ENCODE measurements around the gene LAMC2. TPM values are rescaled to one million over a fixed set of nuclear protein-coding genes. Genes with fewer than 3 reads are reported as not detected.

The LAMC2 gene
- total RNA-seq, 4 donors from 2014 or later = 2.1 to 17.4 (median 4.4) TPM

GRCh38 chr1:183251101-183251958 is 65.3 kb downstream of the LAMC2 start:
- Histone ChIP-seq H3K4me1 (no peaks in the 10 kb centered on the region), H3K27ac (no peak overlapping the region), H3K4me3 (no peak overlapping the region), H3K36me3 (no peaks in the 10 kb centered on the region), H3K27me3 (no peaks in the 10 kb centered on the region), H3K9me3 (no peaks in the 10 kb centered on the region)
- TF ChIP-seq, protein P1, sequence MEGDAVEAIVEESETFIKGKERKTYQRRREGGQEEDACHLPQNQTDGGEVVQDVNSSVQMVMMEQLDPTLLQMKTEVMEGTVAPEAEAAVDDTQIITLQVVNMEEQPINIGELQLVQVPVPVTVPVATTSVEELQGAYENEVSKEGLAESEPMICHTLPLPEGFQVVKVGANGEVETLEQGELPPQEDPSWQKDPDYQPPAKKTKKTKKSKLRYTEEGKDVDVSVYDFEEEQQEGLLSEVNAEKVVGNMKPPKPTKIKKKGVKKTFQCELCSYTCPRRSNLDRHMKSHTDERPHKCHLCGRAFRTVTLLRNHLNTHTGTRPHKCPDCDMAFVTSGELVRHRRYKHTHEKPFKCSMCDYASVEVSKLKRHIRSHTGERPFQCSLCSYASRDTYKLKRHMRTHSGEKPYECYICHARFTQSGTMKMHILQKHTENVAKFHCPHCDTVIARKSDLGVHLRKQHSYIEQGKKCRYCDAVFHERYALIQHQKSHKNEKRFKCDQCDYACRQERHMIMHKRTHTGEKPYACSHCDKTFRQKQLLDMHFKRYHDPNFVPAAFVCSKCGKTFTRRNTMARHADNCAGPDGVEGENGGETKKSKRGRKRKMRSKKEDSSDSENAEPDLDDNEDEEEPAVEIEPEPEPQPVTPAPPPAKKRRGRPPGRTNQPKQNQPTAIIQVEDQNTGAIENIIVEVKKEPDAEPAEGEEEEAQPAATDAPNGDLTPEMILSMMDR (IDR thresholded peaks at IDR 0.05) = no peak
- TF ChIP-seq POLR2A (IDR thresholded peaks at IDR 0.05) = no peak
- intact Hi-C loops (cut with DNase I; ENCODE audit: low total_unique reads) = no loop called here
- no peak for DNase-seq

DNA sequence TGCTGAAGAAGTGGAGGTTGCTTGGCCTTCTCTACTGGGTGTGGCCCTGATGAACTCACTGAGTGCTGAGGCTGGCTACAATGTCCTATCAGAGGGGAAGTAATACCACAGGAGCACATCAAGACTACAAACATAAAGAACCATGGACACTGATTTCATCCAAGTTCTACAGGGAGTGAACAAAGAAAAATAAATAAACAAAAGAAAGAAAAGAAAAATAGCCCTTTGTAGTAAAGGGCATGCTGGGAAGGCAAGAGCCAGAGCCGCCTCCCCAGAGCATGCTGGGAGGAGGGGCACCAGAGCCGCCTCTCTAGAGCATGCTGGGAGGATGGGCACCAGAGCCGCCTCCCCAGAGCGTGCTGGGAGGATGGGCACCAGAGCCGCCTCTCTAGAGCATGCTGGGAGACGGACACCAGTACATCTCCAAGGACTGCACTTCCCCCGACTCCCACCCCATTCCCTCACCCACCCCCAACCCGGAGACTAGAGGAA is 65.9 kb downstream of the LAMC2 start:
- Histone ChIP-seq H3K4me1 (no peaks in the 10 kb centered on the region), H3K27me3 (no peaks in the 10 kb centered on the region), H3K27ac (no peak overlapping the region), H3K36me3 (no peaks in the 10 kb centered on the region), H3K9me3 (no peaks in the 10 kb centered on the region), H3K4me3 (no peak overlapping the region)
- TF ChIP-seq, protein P1 (IDR thresholded peaks at IDR 0.05) = no peak
- TF ChIP-seq POLR2A (IDR thresholded peaks at IDR 0.05) = no peak
- no peak for DNase-seq
- intact Hi-C loops (cut with DNase I; ENCODE audit: low total_unique reads) = no loop called here

GRCh38 chr1:183255073-183255472 is 69.0 kb downstream of the LAMC2 start:
- DNase-seq = no peak
- H3K27ac ChIP-seq = no peak overlapping the region
- no peaks in the 10 kb centered on the region for H3K9me3 ChIP-seq
- TF ChIP-seq, protein P1 (IDR thresholded peaks at IDR 0.05) = no peak
- TF ChIP-seq POLR2A (IDR thresholded peaks at IDR 0.05) = no peak
- no peak overlapping the region for H3K4me3 ChIP-seq
- H3K27me3 ChIP-seq = no peaks in the 10 kb centered on the region
- no peaks in the 10 kb centered on the region for H3K36me3 ChIP-seq
- intact Hi-C loops (cut with DNase I; ENCODE audit: low total_unique reads) = no loop called here
- H3K4me1 ChIP-seq = no peaks in the 10 kb centered on the region

DNA sequence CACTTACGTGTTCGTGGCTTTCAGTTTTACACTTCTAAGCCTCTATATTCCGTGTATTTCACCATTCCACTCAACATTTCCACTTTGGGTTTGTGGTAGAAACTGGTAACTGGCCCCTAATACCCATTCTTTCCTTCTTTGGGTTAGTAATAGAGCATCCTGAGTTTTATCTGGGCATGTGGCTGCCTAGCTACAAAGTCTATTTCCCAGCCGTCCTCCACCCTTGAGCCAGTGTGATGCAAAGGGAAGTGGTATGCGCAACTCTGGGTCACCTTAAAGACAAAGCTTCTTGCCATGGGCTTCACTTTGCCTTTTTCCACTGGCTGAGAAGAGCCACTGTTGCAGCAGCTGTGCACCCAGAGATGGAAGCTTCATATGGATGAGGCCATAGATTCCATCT is 73.9 kb downstream of the LAMC2 start:
- no peaks in the 10 kb centered on the region for H3K4me1 ChIP-seq
- no peak overlapping the region for H3K27ac ChIP-seq
- TF ChIP-seq, protein P1 (IDR thresholded peaks at IDR 0.05) = no peak
- TF ChIP-seq POLR2A (IDR thresholded peaks at IDR 0.05) = no peak
- H3K27me3 ChIP-seq = no peaks in the 10 kb centered on the region
- no peaks in the 10 kb centered on the region for H3K36me3 ChIP-seq
- no peaks in the 10 kb centered on the region for H3K9me3 ChIP-seq
- intact Hi-C loops (cut with DNase I; ENCODE audit: low total_unique reads) = no loop called here
- no peak for DNase-seq
- no peak overlapping the region for H3K4me3 ChIP-seq

DNA sequence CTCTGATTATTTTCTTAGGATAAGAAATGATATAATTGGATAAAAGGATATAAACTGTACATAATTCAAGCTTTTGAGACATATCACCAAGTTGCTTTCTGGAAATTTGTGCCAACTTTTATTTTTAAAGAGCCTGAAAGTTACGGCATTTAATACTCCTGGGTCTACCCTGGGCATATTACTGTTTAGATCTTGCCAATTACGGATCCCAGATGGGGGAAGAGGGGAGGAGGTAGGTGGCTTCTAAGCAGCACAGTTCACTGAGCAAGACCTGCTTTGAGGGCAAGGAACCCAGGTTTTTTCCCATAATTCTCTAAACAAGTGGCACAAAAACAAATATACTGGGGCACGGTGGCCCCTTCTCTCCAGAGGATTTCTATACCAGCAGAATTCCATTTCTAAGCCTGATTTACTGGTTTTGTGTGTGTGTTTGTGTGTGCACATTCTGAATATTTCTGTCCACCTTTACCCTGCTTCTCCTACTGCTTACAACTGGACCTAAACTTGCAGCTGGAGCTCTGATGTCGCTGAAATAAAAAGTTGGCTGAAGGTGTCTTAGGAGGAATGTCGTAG is 76.7 kb downstream of the LAMC2 start:
- H3K4me1 ChIP-seq = no peaks in the 10 kb centered on the region
- no peak for DNase-seq
- TF ChIP-seq POLR2A (IDR thresholded peaks at IDR 0.05) = no peak
- H3K27ac ChIP-seq = no peak overlapping the region
- no peaks in the 10 kb centered on the region for H3K9me3 ChIP-seq
- intact Hi-C loops (cut with DNase I; ENCODE audit: low total_unique reads) = no loop called here
- no peaks in the 10 kb centered on the region for H3K27me3 ChIP-seq
- H3K36me3 ChIP-seq = no peaks in the 10 kb centered on the region
- no peak overlapping the region for H3K4me3 ChIP-seq
